Astrocyte (in vitro differentiated cells and primary cell): Measurements from ENCODE around the gene ESRRA.

ENCODE experiments used
- CTCF ChIP-seq: IDR thresholded peaks from 2 replicates; pipeline ENCODE4 v1.5.1; 2011; ENCODE audit warnings: low read depth, mild to moderate bottlenecking, inconsistent platforms, low read length, moderate library complexity; ENCODE audit not compliant: insufficient read depth
- EZH2 ChIP-seq: IDR thresholded peaks from 2 replicates; pipeline ENCODE4 v1.6.1; 2012; ENCODE audit warnings: mild to moderate bottlenecking, low read length, inconsistent platforms; ENCODE audit not compliant: insufficient read depth

GRCh38 chr11:64357446-64357845, 52.1 kb downstream of the ESRRA start:
- TF ChIP-seq CTCF: no peak
- TF ChIP-seq EZH2: no peak
